ENCODE data around the gene PIGT.

DNA sequence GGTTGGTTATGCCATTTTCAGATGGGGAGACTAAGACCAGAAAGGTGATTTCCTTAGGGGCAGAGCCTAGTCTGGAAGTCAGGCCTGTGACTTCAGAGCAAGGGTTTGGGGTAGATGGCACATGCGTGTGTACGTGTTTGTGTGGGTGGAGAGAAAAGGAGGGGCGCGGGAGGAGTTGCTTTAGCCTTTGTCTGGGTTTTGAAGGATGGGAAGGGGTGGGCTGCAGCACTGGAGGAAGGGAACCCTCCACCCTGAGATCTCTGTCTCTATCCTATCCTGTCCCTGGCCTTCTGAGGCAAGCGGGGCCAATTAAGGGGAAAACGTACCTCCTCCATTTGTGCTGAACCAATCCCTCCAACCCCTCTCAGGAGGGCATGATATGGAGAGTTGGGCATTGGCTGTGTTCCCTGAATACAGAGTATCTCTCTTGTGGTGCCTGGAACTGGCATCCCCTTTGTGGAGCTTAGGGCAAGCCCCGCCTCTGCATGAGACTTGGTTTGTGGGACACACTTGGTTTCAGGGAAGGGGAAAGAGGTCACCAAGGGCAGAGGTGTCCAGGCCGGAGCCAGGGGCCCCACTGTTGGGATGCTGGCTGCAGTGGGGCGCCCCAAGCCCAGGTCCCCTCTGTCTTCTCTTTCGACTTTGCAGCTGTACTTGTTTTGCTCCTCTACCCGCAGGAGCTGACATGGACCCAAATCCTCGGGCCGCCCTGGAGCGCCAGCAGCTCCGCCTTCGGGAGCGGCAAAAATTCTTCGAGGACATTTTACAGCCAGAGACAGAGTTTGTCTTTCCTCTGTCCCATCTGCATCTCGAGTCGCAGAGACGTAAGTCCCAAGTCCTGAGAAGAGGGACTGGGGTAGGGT is 7.9 kb upstream of the PIGT start, which contains the start of gene DBNDD2:
- TF ChIP-seq, protein P1, sequence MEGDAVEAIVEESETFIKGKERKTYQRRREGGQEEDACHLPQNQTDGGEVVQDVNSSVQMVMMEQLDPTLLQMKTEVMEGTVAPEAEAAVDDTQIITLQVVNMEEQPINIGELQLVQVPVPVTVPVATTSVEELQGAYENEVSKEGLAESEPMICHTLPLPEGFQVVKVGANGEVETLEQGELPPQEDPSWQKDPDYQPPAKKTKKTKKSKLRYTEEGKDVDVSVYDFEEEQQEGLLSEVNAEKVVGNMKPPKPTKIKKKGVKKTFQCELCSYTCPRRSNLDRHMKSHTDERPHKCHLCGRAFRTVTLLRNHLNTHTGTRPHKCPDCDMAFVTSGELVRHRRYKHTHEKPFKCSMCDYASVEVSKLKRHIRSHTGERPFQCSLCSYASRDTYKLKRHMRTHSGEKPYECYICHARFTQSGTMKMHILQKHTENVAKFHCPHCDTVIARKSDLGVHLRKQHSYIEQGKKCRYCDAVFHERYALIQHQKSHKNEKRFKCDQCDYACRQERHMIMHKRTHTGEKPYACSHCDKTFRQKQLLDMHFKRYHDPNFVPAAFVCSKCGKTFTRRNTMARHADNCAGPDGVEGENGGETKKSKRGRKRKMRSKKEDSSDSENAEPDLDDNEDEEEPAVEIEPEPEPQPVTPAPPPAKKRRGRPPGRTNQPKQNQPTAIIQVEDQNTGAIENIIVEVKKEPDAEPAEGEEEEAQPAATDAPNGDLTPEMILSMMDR (IDR thresholded peaks at IDR 0.05) = no peak
- TF ChIP-seq POLR2A (IDR thresholded peaks at IDR 0.05) = no peak

All from thyroid gland (tissue), 4 donors.